HCT116 (cell line): Measurements from ENCODE around the gene HOXD1. TPM values are rescaled to one million over a fixed set of nuclear protein-coding genes. Genes with fewer than 3 reads are reported as not detected.

Experiments used
- ATAC-seq: fragments of 200-7000 bp; cut with Tn5 transposase; 2 replicates; pipeline ENCODE4 v1.9.1; 2020; ENCODE audit warnings: mild to moderate bottlenecking, moderate library complexity
- BruUV-seq: library from RNA; stranded (reverse); fragments of 400-500 nt; replicated peaks from 2 replicates; lab custom pipeline; 2021; lab: Mats Ljungman, UMichigan
- CTCF ChIA-PET: fragments of 300-600 bp; sonication (Branson Sonifier 250); formaldehyde crosslinking; loops from one replicate; lab custom pipeline; 2021; ENCODE audit warnings: antibody characterized with exemption; lab: Charles Lee
- POLR2A ChIA-PET: fragments of 300-600, 350-600 bp; sonication (Branson Sonifier 250); formaldehyde crosslinking; loops from one replicate; lab custom pipeline; 2021; ENCODE audit warnings: antibody characterized with exemption; lab: Charles Lee
- RAD21 ChIA-PET, 2 experiments: fragments of 300-600 bp; sonication (Branson Sonifier 250); formaldehyde crosslinking; loops; one replicate each; lab custom pipeline; 2023; ENCODE audit warnings: low total read pairs in 2 of 2; ENCODE audit not compliant: uncharacterized antibody in 2 of 2, unreplicated experiment in 2 of 2, low non-redundant PET in 1 of 2; lab: Charles Lee
- DNase-seq: peaks from one replicate; pipeline ENCODE4 v3.0.0-alpha.2; 2010; ENCODE audit warnings: low read depth, low spot score
- H2AFZ ChIP-seq: fragments of 200-600 bp; shearing (Covaris generic), sonication (generic); 2 replicates; pipeline ENCODE4 v1.6.1; 2017; ENCODE audit warnings: low read depth, mixed run types, mixed read lengths, antibody characterized with exemption, low read length; ENCODE audit not compliant: poor library complexity, severe bottlenecking
- H3K27ac ChIP-seq: 2 replicates; pipeline ENCODE4 v1.5.1; 2012; ENCODE audit warnings: low read depth, low read length
- H3K27me3 ChIP-seq: fragments of 200-600 bp; sonication (generic); 2 replicates; pipeline ENCODE4 v1.6.1; 2016; ENCODE audit warnings: mixed run types, low read length, mixed read lengths; ENCODE audit not compliant: insufficient read depth
- H3K36me3 ChIP-seq, 2 experiments: fragments of 200-500 bp in 1 of 2; fragments of 200-600 bp in 1 of 2; sonication (Bioruptor generic) in 1 of 2; sonication (generic) in 1 of 2; 2 replicates each; pipeline versions ENCODE4 v1.5.1 to v1.6.1; 2014 to 2016; ENCODE audit warnings: low read length in 2 of 2, inconsistent platforms in 1 of 2, mixed read lengths in 1 of 2, mixed run types in 1 of 2; ENCODE audit not compliant: insufficient read depth in 2 of 2, control insufficient read depth in 1 of 2
- H3K4me1 ChIP-seq, 2 experiments: fragments of 200-600 bp in 1 of 2; sonication (generic) in 1 of 2; 2 replicates each; pipeline versions ENCODE4 v1.5.1 to v1.6.1; 2012 to 2017; ENCODE audit warnings: low read length in 2 of 2, inconsistent platforms in 1 of 2, mild to moderate bottlenecking in 1 of 2, mixed read lengths in 1 of 2, mixed run types in 1 of 2, moderate library complexity in 1 of 2; ENCODE audit not compliant: insufficient read depth in 2 of 2, control insufficient read depth in 1 of 2
- H3K4me2 ChIP-seq: fragments of 200-600 bp; sonication (generic); 2 replicates; pipeline ENCODE4 v1.6.1; 2017; ENCODE audit warnings: mixed run types, low read length, mixed read lengths
- H3K4me3 ChIP-seq, 2 experiments: fragments of 200-600 bp in 1 of 2; sonication (generic) in 1 of 2; replicated peaks in 1 of 2; 2 replicates each; pipeline ENCODE4 v1.5.1; 2011 to 2016; ENCODE audit warnings: low read length in 2 of 2, control low read depth in 1 of 2, low read depth in 1 of 2, mild to moderate bottlenecking in 1 of 2, mixed read lengths in 1 of 2, mixed run types in 1 of 2
- H3K79me2 ChIP-seq: fragments of 200-600 bp; sonication (generic); 2 replicates; pipeline ENCODE4 v1.6.1; 2017; ENCODE audit warnings: mild to moderate bottlenecking, mixed run types, low read length, moderate library complexity, mixed read lengths; ENCODE audit not compliant: insufficient read depth
- H3K9ac ChIP-seq: fragments of 200-600 bp; sonication (generic); 2 replicates; pipeline ENCODE4 v1.6.1; 2016; ENCODE audit warnings: low read length, mixed read lengths
- H3K9me2 ChIP-seq: fragments of 200-600 bp; sonication (generic), shearing (Covaris generic); 2 replicates; pipeline ENCODE4 v1.6.1; 2017; ENCODE audit warnings: mixed run types, mild to moderate bottlenecking, moderate library complexity; ENCODE audit not compliant: insufficient read depth
- H3K9me3 ChIP-seq, 2 experiments: fragments of 200-500 bp in 1 of 2; fragments of 200-600 bp in 1 of 2; sonication (Bioruptor generic) in 1 of 2; sonication (generic) in 1 of 2; 2 replicates each; pipeline ENCODE4 v1.6.1; 2014 to 2017; ENCODE audit warnings: low read length in 2 of 2, mixed read lengths in 2 of 2, inconsistent platforms in 1 of 2, low read depth in 1 of 2, mild to moderate bottlenecking in 1 of 2, mixed run types in 1 of 2, moderate library complexity in 1 of 2; ENCODE audit not compliant: control insufficient read depth in 1 of 2, insufficient read depth in 1 of 2
- H4K20me1 ChIP-seq: fragments of 200-600 bp; sonication (generic), shearing (Covaris generic); 2 replicates; pipeline ENCODE4 v1.6.1; 2017; ENCODE audit warnings: mixed run types, mild to moderate bottlenecking, moderate library complexity; ENCODE audit not compliant: insufficient read depth
- CTCF ChIP-seq, 3 experiments: fragments of 200-600 bp in 1 of 3; sonication (generic) in 1 of 3; IDR thresholded peaks in 2 of 3; conservative IDR thresholded peaks in 1 of 3; 2 replicates each; pipeline ENCODE4 v1.5.1; 2012 to 2017; ENCODE audit warnings: low read depth in 2 of 3, low read length in 2 of 3, antibody characterized with exemption in 1 of 3, borderline replicate concordance in 1 of 3, control low read depth in 1 of 3, mild to moderate bottlenecking in 1 of 3, mixed read lengths in 1 of 3, mixed run types in 1 of 3, moderate library complexity in 1 of 3; ENCODE audit not compliant: insufficient read depth in 1 of 3
- EGR1 ChIP-seq: IDR thresholded peaks from 2 replicates; pipeline ENCODE4 v1.6.1; 2012; ENCODE audit warnings: low read depth
- ELF1 ChIP-seq: IDR thresholded peaks from 2 replicates; pipeline ENCODE4 v1.6.1; 2012; ENCODE audit warnings: low read depth, borderline replicate concordance
- EZH2 ChIP-seq: fragments of 200-600 bp; sonication (generic); IDR thresholded peaks from 2 replicates; pipeline ENCODE4 v1.6.1; 2017; ENCODE audit warnings: antibody characterized with exemption, mixed run types
- EZH2phosphoT487 ChIP-seq: fragments of 200-600 bp; IDR thresholded peaks from 2 replicates; pipeline ENCODE4 v1.6.1; 2018; ENCODE audit warnings: antibody characterized with exemption, borderline replicate concordance
- JUND ChIP-seq: IDR thresholded peaks from 2 replicates; pipeline ENCODE4 v1.6.1; 2012
- POLR2A ChIP-seq: IDR thresholded peaks from 2 replicates; pipeline ENCODE4 v1.7.0; 2011; ENCODE audit warnings: borderline replicate concordance; ENCODE audit not compliant: insufficient read depth, insufficient read length; ENCODE audit errors: extremely low read depth
- RAD21 ChIP-seq: IDR thresholded peaks from 2 replicates; pipeline ENCODE4 v1.6.1; 2012; ENCODE audit warnings: low read depth, mild to moderate bottlenecking
- SIN3A ChIP-seq: IDR thresholded peaks from 2 replicates; pipeline ENCODE4 v1.6.1; 2012; ENCODE audit warnings: low read depth
- SRF ChIP-seq: IDR thresholded peaks from 2 replicates; pipeline ENCODE4 v1.6.1; 2012; ENCODE audit warnings: low read depth
- TCF7L2 ChIP-seq: IDR thresholded peaks from 2 replicates; pipeline ENCODE4 v1.7.0; 2011; ENCODE audit warnings: borderline replicate concordance, inconsistent platforms; ENCODE audit not compliant: insufficient read depth, insufficient read length; ENCODE audit errors: extremely low read depth
- YY1 ChIP-seq: IDR thresholded peaks from 2 replicates; pipeline ENCODE4 v1.6.1; 2011; ENCODE audit warnings: low read length, low read depth, moderate library complexity, mild to moderate bottlenecking; ENCODE audit not compliant: insufficient replicate concordance; ENCODE audit errors: extremely low read depth
- ZBTB33 ChIP-seq: IDR thresholded peaks from 2 replicates; pipeline ENCODE4 v1.6.1; 2011; ENCODE audit warnings: mild to moderate bottlenecking, low read length, moderate library complexity; ENCODE audit not compliant: insufficient replicate concordance; ENCODE audit errors: extremely low read depth
- ZNF274 ChIP-seq: fragments of 200-500 bp; sonication (Bioruptor generic); IDR thresholded peaks from 2 replicates; pipeline ENCODE4 v1.6.1; 2014; ENCODE audit warnings: mild to moderate bottlenecking, low read depth, low read length, inconsistent platforms
- intact Hi-C: fragments of 100-400 bp; cut with micrococcal nuclease; formaldehyde crosslinking; loops from 2 replicates; pipeline ENCODE4 v1.10.0; 2022
- total RNA-seq: library from RNA; stranded (reverse); gene quantifications from one replicate; pipeline ENCODE4 v1.2.1, GENCODE V29; 2021; ENCODE audit not compliant: unreplicated experiment
- TF ChIP-seq, protein P1 (sequence below): IDR thresholded peaks from 2 replicates; pipeline ENCODE4 v1.6.1; 2012; ENCODE audit warnings: low read depth
- TF ChIP-seq, protein P2 (sequence below): IDR thresholded peaks from 2 replicates; pipeline ENCODE4 v1.6.1; 2012

Gene HOXD1
- total RNA-seq, 1 experiment from 2014 or later, result not detected

DNA sequence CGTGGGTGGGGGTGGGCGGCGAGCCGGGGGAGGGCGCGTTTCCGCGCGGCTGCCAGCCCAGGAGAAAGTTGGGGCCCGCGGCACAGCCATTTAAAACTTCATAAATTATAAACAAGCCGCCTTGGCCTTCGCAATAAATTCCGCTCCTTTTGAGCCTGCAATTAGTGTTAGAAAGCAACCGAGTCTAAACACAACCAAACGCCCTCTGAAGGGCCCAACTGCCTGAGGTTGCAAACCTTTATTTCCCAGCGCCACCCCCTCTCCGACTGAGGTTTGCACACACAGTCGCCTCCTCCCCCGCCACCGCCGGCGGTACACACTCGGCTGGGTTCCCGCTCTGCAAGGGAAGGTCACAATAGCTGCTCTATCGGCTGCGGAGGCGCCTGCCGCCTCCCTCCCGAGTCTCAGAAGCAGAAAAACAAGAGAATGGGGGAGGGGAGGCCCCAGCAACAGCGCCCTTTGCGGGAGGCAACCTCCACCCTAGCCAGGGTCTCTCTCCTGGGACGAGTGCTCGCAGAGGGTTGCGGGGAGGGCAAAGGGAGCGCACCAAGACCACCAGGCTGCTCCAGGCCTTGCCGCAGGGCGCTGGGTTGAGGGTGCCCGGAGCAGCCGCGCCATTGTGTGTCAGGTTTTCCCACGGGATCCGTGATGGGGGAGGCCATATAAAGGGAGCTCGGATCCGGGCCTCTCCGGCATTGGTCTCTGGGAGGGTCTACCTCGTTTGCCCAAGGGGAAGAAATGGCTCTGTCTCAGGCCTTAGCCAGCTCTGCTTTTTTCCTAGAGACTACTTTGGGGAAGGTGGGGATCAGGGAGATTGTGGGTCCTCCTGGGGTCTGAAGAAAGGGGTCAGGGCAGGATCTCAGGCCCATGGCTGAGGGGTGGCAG is 13.4 kb upstream of the HOXD1 start:
- ChIA-PET POLR2A (no interaction called here), RAD21 (no interaction called here), CTCF (interaction anchor here (1.0 kb wide), 1 partner anchor 578 kb away, joined by 3 read pairs; no protein-coding TSS in a partner anchor)
- no peak for ATAC-seq
- no peaks in the 10 kb centered on the region for H3K9me3 ChIP-seq
- H3K4me2 ChIP-seq, result no peak overlapping the region
- intact Hi-C loops, result no loop called here
- H2AFZ ChIP-seq, result no peak overlapping the region
- no peak overlapping the region for H3K27ac ChIP-seq
- H3K9me2 ChIP-seq, result no peaks in the 10 kb centered on the region
- TF ChIP-seq POLR2A (no peak), EZH2 (no peak), ELF1 (no peak), ZNF274 (no peak), CTCF (IDR thresholded peaks at IDR 0.05 in 2 of 3, conservative IDR thresholded peaks at IDR 0.05 in 1 of 3; ENCODE audit: borderline replicate concordance in 1 of 3, insufficient read depth in 1 of 3, low read depth in 2 of 3, low read length in 2 of 3) (no peak), JUND (no peak), EZH2phosphoT487 (no peak), RAD21 (no peak), SRF (no peak), YY1 (no peak), TCF7L2 (no peak), EGR1 (no peak), ZBTB33 (no peak), SIN3A (no peak)
- TF ChIP-seq, protein P1, sequence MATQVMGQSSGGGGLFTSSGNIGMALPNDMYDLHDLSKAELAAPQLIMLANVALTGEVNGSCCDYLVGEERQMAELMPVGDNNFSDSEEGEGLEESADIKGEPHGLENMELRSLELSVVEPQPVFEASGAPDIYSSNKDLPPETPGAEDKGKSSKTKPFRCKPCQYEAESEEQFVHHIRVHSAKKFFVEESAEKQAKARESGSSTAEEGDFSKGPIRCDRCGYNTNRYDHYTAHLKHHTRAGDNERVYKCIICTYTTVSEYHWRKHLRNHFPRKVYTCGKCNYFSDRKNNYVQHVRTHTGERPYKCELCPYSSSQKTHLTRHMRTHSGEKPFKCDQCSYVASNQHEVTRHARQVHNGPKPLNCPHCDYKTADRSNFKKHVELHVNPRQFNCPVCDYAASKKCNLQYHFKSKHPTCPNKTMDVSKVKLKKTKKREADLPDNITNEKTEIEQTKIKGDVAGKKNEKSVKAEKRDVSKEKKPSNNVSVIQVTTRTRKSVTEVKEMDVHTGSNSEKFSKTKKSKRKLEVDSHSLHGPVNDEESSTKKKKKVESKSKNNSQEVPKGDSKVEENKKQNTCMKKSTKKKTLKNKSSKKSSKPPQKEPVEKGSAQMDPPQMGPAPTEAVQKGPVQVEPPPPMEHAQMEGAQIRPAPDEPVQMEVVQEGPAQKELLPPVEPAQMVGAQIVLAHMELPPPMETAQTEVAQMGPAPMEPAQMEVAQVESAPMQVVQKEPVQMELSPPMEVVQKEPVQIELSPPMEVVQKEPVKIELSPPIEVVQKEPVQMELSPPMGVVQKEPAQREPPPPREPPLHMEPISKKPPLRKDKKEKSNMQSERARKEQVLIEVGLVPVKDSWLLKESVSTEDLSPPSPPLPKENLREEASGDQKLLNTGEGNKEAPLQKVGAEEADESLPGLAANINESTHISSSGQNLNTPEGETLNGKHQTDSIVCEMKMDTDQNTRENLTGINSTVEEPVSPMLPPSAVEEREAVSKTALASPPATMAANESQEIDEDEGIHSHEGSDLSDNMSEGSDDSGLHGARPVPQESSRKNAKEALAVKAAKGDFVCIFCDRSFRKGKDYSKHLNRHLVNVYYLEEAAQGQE, result no peak
- TF ChIP-seq, protein P2, sequence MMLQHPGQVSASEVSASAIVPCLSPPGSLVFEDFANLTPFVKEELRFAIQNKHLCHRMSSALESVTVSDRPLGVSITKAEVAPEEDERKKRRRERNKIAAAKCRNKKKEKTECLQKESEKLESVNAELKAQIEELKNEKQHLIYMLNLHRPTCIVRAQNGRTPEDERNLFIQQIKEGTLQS, result no peak
- H3K9ac ChIP-seq, result no peak overlapping the region
- no TSS peak for BruUV-seq
- H3K4me3 ChIP-seq, result no peak overlapping the region
- DNase-seq, result no peak
- H4K20me1 ChIP-seq, result no peaks in the 10 kb centered on the region
- no peaks in the 10 kb centered on the region for H3K4me1 ChIP-seq
- H3K79me2 ChIP-seq, result no peaks in the 10 kb centered on the region
- no peaks in the 10 kb centered on the region for H3K27me3 ChIP-seq
- no peaks in the 10 kb centered on the region for H3K36me3 ChIP-seq
